GM12878 (cell line): ENCODE results near the gene PDIA3. TPM values are rescaled to one million over a fixed set of nuclear protein-coding genes. Genes with fewer than 3 reads are reported as not detected.

Experiments used
- DPF2 ChIP-seq: fragments of 450-650 bp; IDR thresholded peaks from 2 replicates; pipeline ENCODE4 v1.6.1; 2017; ENCODE audit warnings: mild to moderate bottlenecking
- IKZF2 ChIP-seq, 2 experiments: fragments of 450-650 bp; IDR thresholded peaks; 2 replicates each; pipeline ENCODE4 v1.6.1; 2017; ENCODE audit warnings: mild to moderate bottlenecking in 2 of 2, moderate library complexity in 2 of 2
- IRF4 ChIP-seq: IDR thresholded peaks from 2 replicates; pipeline ENCODE4 v1.6.1; 2011; ENCODE audit warnings: low read depth, low read length
- KAT2A ChIP-seq: conservative IDR thresholded peaks from 2 replicates; pipeline ENCODE4 v1.6.1; 2011; ENCODE audit warnings: low read depth, low read length; ENCODE audit not compliant: control insufficient read depth
- MTA3 ChIP-seq: IDR thresholded peaks from 2 replicates; pipeline ENCODE4 v1.6.1; 2012; ENCODE audit warnings: low read length, inconsistent platforms, borderline replicate concordance
- MXI1 ChIP-seq: fragments of 150-350 bp; IDR thresholded peaks from 2 replicates; pipeline ENCODE4 v1.6.1; 2011; ENCODE audit warnings: low read depth, mild to moderate bottlenecking, inconsistent platforms, low read length, improper control_type of control experiment
- NFIC ChIP-seq: IDR thresholded peaks from 2 replicates; pipeline ENCODE4 v1.6.1; 2012; ENCODE audit warnings: low read depth, mild to moderate bottlenecking, inconsistent platforms, low read length, moderate library complexity
- POLR2AphosphoS2 ChIP-seq: IDR thresholded peaks from 2 replicates; pipeline ENCODE4 v1.6.1; 2011; ENCODE audit warnings: low read depth, mild to moderate bottlenecking, low read length, improper control_type of control experiment, moderate library complexity
- POU2F2 ChIP-seq: IDR thresholded peaks from 3 replicates; pipeline ENCODE4 v1.6.1; 2011; ENCODE audit warnings: low read depth, mild to moderate bottlenecking, low read length, borderline replicate concordance
- SIX5 ChIP-seq: IDR thresholded peaks from 2 replicates; pipeline ENCODE4 v1.6.1; 2011; ENCODE audit warnings: mild to moderate bottlenecking, low read depth, low read length, moderate library complexity; ENCODE audit not compliant: severe bottlenecking
- SKIL ChIP-seq: fragments of 450-650 bp; IDR thresholded peaks from 2 replicates; pipeline ENCODE4 v1.6.1; 2017; ENCODE audit warnings: mild to moderate bottlenecking, low read depth, inconsistent platforms; ENCODE audit not compliant: poor library complexity, severe bottlenecking
- polyA plus RNA-seq, 11 experiments: library from polyadenylated mRNA; depleted of rRNA in 4 of 11; unstranded in 6 of 11; stranded (reverse) in 5 of 11; fragments of >200 nt; fragmentation: Nextera tagmentation in 4 of 11; fragmentation: Illumina TruSeq in 1 of 11; extraction: Ambion mirVana in 4 of 11; extraction: Trizol in 1 of 11; gene quantifications; 1 replicate in 1 of 11; 2 replicates in 10 of 11; pipeline versions ENCODE4 v1.2.1 to v1.2.3, GENCODE V29; 2011 to 2016; ENCODE audit warnings: inconsistent platforms in 2 of 11, missing spikeins in 2 of 11, low read depth in 1 of 11
- total RNA-seq, 4 experiments: library from RNA; depleted of rRNA in 3 of 4; stranded (reverse); fragments of >200 nt in 3 of 4; fragmentation: Illumina TruSeq in 1 of 4; extraction: Trizol in 1 of 4; gene quantifications; 2 replicates each; pipeline versions ENCODE4 v1.2.1 to v1.2.3, GENCODE V29; 2013 to 2021
- TF ChIP-seq, protein P1 (sequence below): fragments of 450-650 bp; IDR thresholded peaks from 2 replicates; pipeline ENCODE4 v1.6.1; 2017; ENCODE audit warnings: antibody characterized with exemption, mild to moderate bottlenecking, moderate library complexity

Gene PDIA3
- total and polyA plus RNA-seq, 10 of the 15 experiments (the other 5 are each of a cell fraction or from before 2014, with no cell fraction given), result 18.2 to 716 (median 181) TPM

DNA sequence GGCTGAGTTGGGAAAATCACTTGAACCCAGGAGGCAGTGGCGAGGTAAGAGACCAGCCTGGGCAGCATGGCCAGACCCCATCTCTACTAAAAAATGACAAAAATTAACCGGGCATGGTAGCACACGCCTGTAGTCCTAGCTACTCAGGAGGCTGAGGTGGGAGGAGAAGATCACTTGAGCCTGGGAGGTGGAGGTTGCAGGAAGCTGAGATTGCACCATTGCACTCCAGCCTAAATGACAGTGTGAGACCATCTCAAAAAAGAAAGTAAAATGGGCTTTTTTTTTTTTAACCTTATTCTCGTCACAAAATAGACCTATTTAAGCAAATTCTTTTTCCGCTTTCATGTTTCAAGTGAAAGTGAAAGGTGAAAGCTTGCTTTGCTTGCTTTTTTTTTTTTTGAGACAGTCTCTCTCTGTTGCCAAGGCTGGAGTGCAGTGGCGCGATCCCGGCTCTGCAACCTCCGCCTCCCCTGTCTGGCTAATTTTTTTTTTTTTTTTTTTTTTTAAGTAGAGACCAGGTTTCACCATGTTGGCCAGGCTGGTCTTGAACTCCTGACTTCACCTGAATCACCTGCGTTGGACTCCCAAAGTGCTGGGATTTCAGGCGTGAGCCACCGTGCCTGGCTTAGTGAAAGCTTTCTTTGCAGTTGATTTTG is 3.6 kb downstream of the PDIA3 start (continued):
- TF ChIP-seq KAT2A, result no peak
- TF ChIP-seq SIX5, result peak; percentile 7
- no peak for TF ChIP-seq MTA3
- TF ChIP-seq POLR2AphosphoS2, result no peak
- 0 out of 2 replicates have a peak, but pooled peaks have one; percentile 27 for TF ChIP-seq NFIC
- TF ChIP-seq MXI1, result peak; percentile 65; the same call in 1 of the 2 replicates
- TF ChIP-seq, protein P1, sequence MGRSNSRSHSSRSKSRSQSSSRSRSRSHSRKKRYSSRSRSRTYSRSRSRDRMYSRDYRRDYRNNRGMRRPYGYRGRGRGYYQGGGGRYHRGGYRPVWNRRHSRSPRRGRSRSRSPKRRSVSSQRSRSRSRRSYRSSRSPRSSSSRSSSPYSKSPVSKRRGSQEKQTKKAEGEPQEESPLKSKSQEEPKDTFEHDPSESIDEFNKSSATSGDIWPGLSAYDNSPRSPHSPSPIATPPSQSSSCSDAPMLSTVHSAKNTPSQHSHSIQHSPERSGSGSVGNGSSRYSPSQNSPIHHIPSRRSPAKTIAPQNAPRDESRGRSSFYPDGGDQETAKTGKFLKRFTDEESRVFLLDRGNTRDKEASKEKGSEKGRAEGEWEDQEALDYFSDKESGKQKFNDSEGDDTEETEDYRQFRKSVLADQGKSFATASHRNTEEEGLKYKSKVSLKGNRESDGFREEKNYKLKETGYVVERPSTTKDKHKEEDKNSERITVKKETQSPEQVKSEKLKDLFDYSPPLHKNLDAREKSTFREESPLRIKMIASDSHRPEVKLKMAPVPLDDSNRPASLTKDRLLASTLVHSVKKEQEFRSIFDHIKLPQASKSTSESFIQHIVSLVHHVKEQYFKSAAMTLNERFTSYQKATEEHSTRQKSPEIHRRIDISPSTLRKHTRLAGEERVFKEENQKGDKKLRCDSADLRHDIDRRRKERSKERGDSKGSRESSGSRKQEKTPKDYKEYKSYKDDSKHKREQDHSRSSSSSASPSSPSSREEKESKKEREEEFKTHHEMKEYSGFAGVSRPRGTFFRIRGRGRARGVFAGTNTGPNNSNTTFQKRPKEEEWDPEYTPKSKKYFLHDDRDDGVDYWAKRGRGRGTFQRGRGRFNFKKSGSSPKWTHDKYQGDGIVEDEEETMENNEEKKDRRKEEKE, result no peak
- TF ChIP-seq DPF2, result no peak
- TF ChIP-seq POU2F2, result 0 out of 3 replicates have a peak, but pooled peaks have one; percentile 50
- peak; percentile 38 for TF ChIP-seq SKIL
- TF ChIP-seq IRF4, result 0 out of 2 replicates have a peak, but pooled peaks have one; percentile 10
- TF ChIP-seq IKZF2 (IDR thresholded peaks at IDR 0.05), result no peak
